Astrocyte of the spinal cord (primary cell): ENCODE data around the gene SQOR.

Source experiments
- DNase-seq: peaks from one replicate; pipeline ENCODE4 v3.0.0; 2011; ENCODE audit warnings: low read depth, low spot score
- H3K4me3 ChIP-seq: 2 replicates; pipeline ENCODE4 v1.5.1; 2011; ENCODE audit warnings: low read depth, mild to moderate bottlenecking, low read length, moderate library complexity
- in situ Hi-C: cut with HindIII; loops from 2 replicates; pipeline ENCODE4 v1.10.0; 2017; ENCODE audit warnings: low sequenced_read_pairs
- TF ChIP-seq, protein P1 (sequence below): IDR thresholded peaks from 2 replicates; pipeline ENCODE4 v1.5.1; 2012; ENCODE audit warnings: low read depth, mild to moderate bottlenecking, low read length, inconsistent platforms

SQOR gene

GRCh38 chr15:45637552-45638033 is 2.8 kb downstream of the SQOR start:
- peak; percentile 86 for DNase-seq
- TF ChIP-seq, protein P1, sequence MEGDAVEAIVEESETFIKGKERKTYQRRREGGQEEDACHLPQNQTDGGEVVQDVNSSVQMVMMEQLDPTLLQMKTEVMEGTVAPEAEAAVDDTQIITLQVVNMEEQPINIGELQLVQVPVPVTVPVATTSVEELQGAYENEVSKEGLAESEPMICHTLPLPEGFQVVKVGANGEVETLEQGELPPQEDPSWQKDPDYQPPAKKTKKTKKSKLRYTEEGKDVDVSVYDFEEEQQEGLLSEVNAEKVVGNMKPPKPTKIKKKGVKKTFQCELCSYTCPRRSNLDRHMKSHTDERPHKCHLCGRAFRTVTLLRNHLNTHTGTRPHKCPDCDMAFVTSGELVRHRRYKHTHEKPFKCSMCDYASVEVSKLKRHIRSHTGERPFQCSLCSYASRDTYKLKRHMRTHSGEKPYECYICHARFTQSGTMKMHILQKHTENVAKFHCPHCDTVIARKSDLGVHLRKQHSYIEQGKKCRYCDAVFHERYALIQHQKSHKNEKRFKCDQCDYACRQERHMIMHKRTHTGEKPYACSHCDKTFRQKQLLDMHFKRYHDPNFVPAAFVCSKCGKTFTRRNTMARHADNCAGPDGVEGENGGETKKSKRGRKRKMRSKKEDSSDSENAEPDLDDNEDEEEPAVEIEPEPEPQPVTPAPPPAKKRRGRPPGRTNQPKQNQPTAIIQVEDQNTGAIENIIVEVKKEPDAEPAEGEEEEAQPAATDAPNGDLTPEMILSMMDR = no peak
- H3K4me3 ChIP-seq = no peak overlapping the region
- in situ Hi-C loops = no loop called here

DNA sequence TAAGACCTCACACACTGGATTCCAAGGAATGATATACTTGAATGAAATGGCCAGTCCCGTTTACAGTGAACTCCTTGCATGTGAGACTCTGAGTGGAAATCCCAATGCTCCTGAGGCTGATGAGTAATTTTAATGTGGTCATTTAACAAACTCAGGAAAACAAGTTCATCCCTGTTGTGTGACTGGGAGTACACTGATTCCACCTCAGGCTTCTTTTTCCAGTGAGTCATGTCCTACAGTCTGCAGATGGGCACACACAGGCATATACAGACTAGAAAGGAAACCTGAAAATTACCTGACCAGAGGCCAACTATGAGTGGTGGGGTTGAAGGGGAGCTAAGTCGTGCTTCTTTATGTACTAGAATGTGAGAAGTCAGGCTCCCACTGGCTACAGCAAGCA is 5.8 kb downstream of the SQOR start:
- TF ChIP-seq, protein P1 = no peak
- no peak overlapping the region for H3K4me3 ChIP-seq
- peak; percentile 86 for DNase-seq
- in situ Hi-C loops = no loop called here

GRCh38 chr15:45641374-45641781 is 6.5 kb downstream of the SQOR start:
- peak; percentile 77 for DNase-seq
- no peak overlapping the region for H3K4me3 ChIP-seq
- in situ Hi-C loops = no loop called here
- TF ChIP-seq, protein P1 = no peak

DNA sequence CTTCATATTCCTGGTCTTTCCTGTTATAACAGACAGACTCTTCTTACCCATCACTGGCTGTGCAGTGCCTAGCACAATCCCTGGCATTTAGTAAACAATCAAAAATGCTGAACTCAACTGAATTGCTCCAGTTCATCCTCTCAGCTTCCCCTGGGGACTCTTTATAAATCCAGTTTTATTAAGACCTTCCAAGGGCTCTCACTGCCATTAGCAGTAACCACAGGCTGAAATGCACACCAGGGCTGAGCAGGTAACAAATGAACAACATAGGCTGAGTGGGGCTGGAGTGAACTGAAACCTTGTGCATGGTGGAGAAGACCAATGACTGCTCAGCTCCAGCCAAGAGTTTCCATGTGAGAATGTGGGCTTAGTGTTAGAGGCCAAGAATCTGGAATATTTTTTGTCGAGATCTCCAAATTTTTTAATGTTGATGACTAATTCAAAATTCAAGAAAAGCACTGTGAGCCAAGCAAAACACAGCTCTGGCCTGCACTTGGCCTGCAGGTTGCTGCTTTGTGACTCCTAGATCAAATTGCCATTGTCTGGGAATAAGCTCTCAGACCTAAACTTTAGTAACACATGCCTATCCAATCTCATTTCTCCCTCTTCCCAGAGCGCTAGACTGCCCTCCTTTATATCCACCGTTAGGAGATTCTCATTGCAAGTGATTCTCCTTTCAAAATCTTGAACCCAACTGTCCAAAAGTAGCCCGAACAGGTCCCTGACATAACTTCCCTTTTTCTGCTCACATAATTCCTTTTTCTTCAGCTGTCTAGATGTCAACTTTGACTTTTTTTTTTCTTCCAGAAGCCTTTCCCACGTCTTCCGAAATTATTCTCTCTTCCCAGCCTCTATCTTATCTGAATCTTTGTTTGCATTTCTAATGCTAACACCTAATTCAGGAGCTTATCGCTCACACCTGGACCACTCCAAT is 7.4 kb downstream of the SQOR start:
- TF ChIP-seq, protein P1 = no peak
- no peak overlapping the region for H3K4me3 ChIP-seq
- in situ Hi-C loops = no loop called here
- peak; percentile 85 for DNase-seq

DNA sequence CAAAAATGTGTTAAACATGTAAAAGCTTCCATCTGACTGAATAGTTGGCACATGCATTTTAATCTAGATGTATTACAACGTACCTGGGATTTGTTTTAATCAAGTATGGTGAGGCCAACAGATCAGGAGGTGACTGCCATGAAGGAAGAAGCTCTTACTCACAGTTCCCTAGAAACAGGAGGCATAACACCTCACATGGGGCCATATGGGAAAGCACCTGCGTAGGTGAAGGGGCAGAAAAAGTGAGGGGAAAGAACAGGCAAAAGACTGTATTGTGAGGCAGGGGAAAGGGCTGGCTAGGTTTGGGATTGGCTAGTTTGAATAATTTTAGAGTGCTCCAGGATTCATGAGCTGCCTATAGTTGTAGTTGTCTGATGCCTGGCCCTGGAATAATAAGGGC is 9.6 kb downstream of the SQOR start:
- DNase-seq = no peak
- no peak overlapping the region for H3K4me3 ChIP-seq
- in situ Hi-C loops = no loop called here
- TF ChIP-seq, protein P1 = no peak

DNA sequence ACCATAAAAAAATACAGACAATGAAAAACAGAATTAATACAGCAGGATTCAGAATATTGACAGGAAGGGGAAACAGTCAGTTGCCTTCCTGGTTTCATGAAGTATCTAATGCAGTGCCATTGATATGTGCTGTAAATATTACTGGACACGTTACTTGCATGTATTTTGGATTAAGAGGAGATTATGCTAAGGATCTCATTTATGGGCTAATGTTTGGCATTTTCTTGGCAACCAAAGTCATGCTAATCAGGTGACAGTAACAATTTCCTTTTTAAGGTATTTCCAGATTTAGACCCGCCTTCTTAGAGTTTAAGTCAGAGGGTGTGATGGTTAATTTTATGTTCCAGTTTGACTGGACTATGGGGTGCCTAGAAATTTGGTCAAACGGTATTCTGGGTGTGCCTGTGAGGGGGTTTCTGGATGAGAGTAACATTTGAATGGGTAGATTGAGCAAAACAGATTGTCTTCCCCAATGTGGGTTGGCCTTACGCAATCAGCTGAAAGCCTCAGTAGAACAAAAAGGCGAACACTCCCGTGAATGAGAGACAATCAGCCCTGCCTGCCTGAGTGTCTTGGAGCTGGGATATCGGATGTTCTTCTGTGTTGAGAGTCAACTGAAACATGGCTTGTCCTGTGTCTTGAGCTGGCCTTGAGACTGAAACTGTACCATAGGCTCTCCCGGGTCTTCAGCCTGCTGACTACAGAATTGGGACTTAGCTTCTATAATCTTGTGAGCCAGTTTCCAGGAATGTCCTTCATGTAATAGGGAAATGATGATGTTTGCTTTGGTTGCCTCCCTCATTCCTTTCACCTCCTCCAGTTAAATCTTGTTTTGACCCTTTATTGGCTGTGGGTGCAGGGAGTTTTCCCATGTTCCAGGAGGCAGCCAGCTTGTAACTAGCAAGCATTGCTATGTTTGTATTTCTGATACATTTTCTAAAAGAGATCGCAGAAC is 10.5 kb downstream of the SQOR start:
- H3K4me3 ChIP-seq = no peak overlapping the region
- in situ Hi-C loops = no loop called here
- TF ChIP-seq, protein P1 = no peak
- DNase-seq = peak; percentile 57
